ENCODE results near the gene ATF5. TPM values are rescaled to one million over a fixed set of nuclear protein-coding genes. Genes with fewer than 3 reads are reported as not detected.

ATF5 gene
- total and polyA plus RNA-seq, 4 donors = 7.0 to 49.1 (median 33.9) TPM

DNA sequence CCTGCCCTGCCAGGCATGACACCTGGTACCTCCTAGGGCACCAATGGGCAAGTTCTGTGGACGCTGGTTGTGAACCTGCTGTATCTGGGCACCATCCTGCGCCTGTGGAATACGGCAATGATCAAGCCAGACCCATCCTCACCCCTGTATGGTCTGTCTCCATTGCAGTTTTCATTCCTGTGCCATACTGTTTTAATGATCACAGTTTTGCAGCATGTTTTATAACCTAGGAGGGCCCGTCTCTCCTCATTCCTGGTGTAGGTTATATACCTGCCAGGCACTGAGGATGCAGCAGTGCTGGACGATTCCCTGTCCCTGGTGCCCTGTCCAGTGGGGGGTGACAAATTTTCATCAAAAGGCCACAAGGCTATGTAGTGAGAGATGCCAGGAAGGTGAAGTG lies 45.9 kb upstream of the ATF5 start:
- no peak overlapping the region for H3K9ac ChIP-seq (ENCODE audit: insufficient read depth in 1 of 2, low read length in 2 of 2)
- no peaks in the 10 kb centered on the region for H3K27me3 ChIP-seq (ENCODE audit: control insufficient read depth in 3 of 3, insufficient read depth in 3 of 3, low read length in 2 of 3)
- H3K4me1 ChIP-seq (ENCODE audit: control insufficient read depth in 5 of 5, insufficient read depth in 5 of 5, low read length in 5 of 5) = peaks cover 0 to 8% (median 0%) of the 10 kb centered on the region in 5 donors
- no peak for TF ChIP-seq CTCF (IDR thresholded peaks at IDR 0.05; ENCODE audit: control extremely low read depth, extremely low read depth)
- ATAC-seq (ENCODE audit: insufficient read depth, low FRiP score) = no peak
- peaks cover 0 to 2% (median 0%) of the 10 kb centered on the region in 4 donors for H3K9me3 ChIP-seq (ENCODE audit: control insufficient read depth in 4 of 4, insufficient read depth in 3 of 4, low read length in 3 of 4)
- H3K27ac ChIP-seq (ENCODE audit: low read depth in 1 of 2, low read length in 1 of 2) = no peak overlapping the region
- 96 to 97% methylated on average over 5 of the region's 5 CpGs for WGBS, 2 donors
- no peak overlapping the region for H3K4me3 ChIP-seq
- no peak for DNase-seq
- H3K36me3 ChIP-seq (ENCODE audit: control insufficient read depth in 4 of 4, insufficient read depth in 4 of 4, low read length in 4 of 4) = peaks cover 17 to 58% (median 46%) of the 10 kb centered on the region in 4 donors

GRCh38 chr19:49884109-49884508 lies 44.9 kb upstream of the ATF5 start:
- Histone ChIP-seq H3K4me3 (no peak overlapping the region), H3K9ac (ENCODE audit: insufficient read depth in 1 of 2, low read length in 2 of 2) (no peak overlapping the region), H3K9me3 (ENCODE audit: control insufficient read depth in 4 of 4, insufficient read depth in 3 of 4, low read length in 3 of 4) (peaks cover 0 to 2% (median 0%) of the 10 kb centered on the region in 4 donors), H3K27me3 (ENCODE audit: control insufficient read depth in 3 of 3, insufficient read depth in 3 of 3, low read length in 2 of 3) (no peaks in the 10 kb centered on the region), H3K27ac (ENCODE audit: low read depth in 1 of 2, low read length in 1 of 2) (no peak overlapping the region), H3K36me3 (ENCODE audit: control insufficient read depth in 4 of 4, insufficient read depth in 4 of 4, low read length in 4 of 4) (peaks cover 17 to 60% (median 46%) of the 10 kb centered on the region in 4 donors), H3K4me1 (ENCODE audit: control insufficient read depth in 5 of 5, insufficient read depth in 5 of 5, low read length in 5 of 5) (no peaks in the 10 kb centered on the region)
- ATAC-seq (ENCODE audit: insufficient read depth, low FRiP score) (no peak), DNase-seq (no peak)
- WGBS, 2 donors = 94 to 95% methylated on average over 18 of the region's 18 CpGs
- TF ChIP-seq CTCF (IDR thresholded peaks at IDR 0.05; ENCODE audit: control extremely low read depth, extremely low read depth) = no peak

DNA sequence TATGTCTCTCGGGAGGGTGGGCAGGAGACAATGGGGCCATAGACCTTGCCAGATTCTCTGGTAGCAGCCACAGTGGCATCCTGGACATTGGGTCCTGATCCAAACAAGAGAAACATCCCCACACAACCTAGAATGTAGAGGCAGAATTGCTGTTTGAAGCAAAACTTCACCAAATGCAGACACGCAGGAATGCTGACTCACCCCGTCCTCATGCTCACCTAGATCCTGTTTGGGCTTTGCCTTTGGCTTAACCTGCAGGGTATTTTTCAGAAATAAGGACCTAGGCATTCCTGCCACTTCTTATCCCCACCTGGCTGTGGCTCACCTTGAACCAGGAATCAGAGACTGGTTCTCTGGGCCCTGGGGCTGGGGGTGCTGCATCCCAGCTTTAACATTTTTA lies 44.2 kb upstream of the ATF5 start:
- DNase-seq (no peak), ATAC-seq (ENCODE audit: insufficient read depth, low FRiP score) (no peak)
- Histone ChIP-seq H3K4me3 (no peak overlapping the region), H3K27me3 (ENCODE audit: control insufficient read depth in 3 of 3, insufficient read depth in 3 of 3, low read length in 2 of 3) (no peaks in the 10 kb centered on the region), H3K27ac (ENCODE audit: low read depth in 1 of 2, low read length in 1 of 2) (no peak overlapping the region), H3K36me3 (ENCODE audit: control insufficient read depth in 4 of 4, insufficient read depth in 4 of 4, low read length in 4 of 4) (peaks cover 17 to 58% (median 40%) of the 10 kb centered on the region in 4 donors), H3K9ac (ENCODE audit: insufficient read depth in 1 of 2, low read length in 2 of 2) (no peak overlapping the region), H3K9me3 (ENCODE audit: control insufficient read depth in 4 of 4, insufficient read depth in 3 of 4, low read length in 3 of 4) (peaks cover 0 to 2% (median 0%) of the 10 kb centered on the region in 4 donors), H3K4me1 (ENCODE audit: control insufficient read depth in 5 of 5, insufficient read depth in 5 of 5, low read length in 5 of 5) (peaks cover 0 to 3% (median 0%) of the 10 kb centered on the region in 5 donors)
- WGBS, 2 donors = 92% methylated on average over 3 of the region's 3 CpGs
- no peak for TF ChIP-seq CTCF (IDR thresholded peaks at IDR 0.05; ENCODE audit: control extremely low read depth, extremely low read depth)

All from lung (tissue), 12 donors.